Panc1 (cell line): ENCODE measurements around the gene CLDN9. TPM values are rescaled to one million over a fixed set of nuclear protein-coding genes. Genes with fewer than 3 reads are reported as not detected.
A peak's percentile ranks its signal among the peaks of the same experiment; 100 is the strongest.

Experiments
- ATAC-seq: fragments of 200-7000 bp; cut with Tn5 transposase; 2 replicates; pipeline ENCODE4 v1.9.1; 2020; ENCODE audit warnings: mild to moderate bottlenecking, moderate library complexity
- BruUV-seq: library from RNA; stranded (reverse); fragments of 400-500 nt; replicated peaks from 2 replicates; lab custom pipeline; 2021; lab: Mats Ljungman, UMichigan
- CTCF ChIA-PET: fragments of 300-600 bp; sonication (Branson Sonifier 250); formaldehyde crosslinking; loops from one replicate; lab custom pipeline; 2022; ENCODE audit warnings: antibody characterized with exemption; lab: Charles Lee
- POLR2A ChIA-PET: fragments of 300-600 bp; sonication (Branson Sonifier 250); formaldehyde crosslinking; loops from one replicate; lab custom pipeline; 2022; ENCODE audit warnings: antibody characterized with exemption; lab: Charles Lee
- DNase-seq: peaks from one replicate; pipeline ENCODE4 v3.0.0-alpha.2; 2010; ENCODE audit warnings: low read depth, low spot score
- H3K27ac ChIP-seq: 2 replicates; pipeline ENCODE4 v1.5.1; 2011; ENCODE audit warnings: mild to moderate bottlenecking, low read length, inconsistent platforms
- H3K27me3 ChIP-seq: fragments of 200-500 bp; sonication (Bioruptor generic); 2 replicates; pipeline ENCODE4 v1.6.0; 2014; ENCODE audit warnings: low read length, inconsistent platforms; ENCODE audit not compliant: control insufficient read depth, insufficient read depth
- H3K36me3 ChIP-seq: fragments of 200-500 bp; sonication (Bioruptor generic); 2 replicates; pipeline ENCODE4 v1.5.1; 2014; ENCODE audit warnings: inconsistent platforms, mild to moderate bottlenecking, low read length, moderate library complexity; ENCODE audit not compliant: control insufficient read depth, insufficient read depth
- H3K4me1 ChIP-seq: 2 replicates; pipeline ENCODE4 v1.5.1; 2011; ENCODE audit warnings: inconsistent platforms, mild to moderate bottlenecking, low read length, moderate library complexity; ENCODE audit not compliant: control insufficient read depth, insufficient read depth
- H3K4me3 ChIP-seq, 2 experiments: 2 replicates each; pipeline ENCODE4 v1.5.1; 2011 to 2012; ENCODE audit warnings: low read depth in 2 of 2, low read length in 2 of 2, mild to moderate bottlenecking in 2 of 2, inconsistent platforms in 1 of 2, moderate library complexity in 1 of 2
- H3K9me3 ChIP-seq: fragments of 200-500 bp; sonication (Bioruptor generic); 2 replicates; pipeline ENCODE4 v1.5.1; 2014; ENCODE audit warnings: low read depth, mild to moderate bottlenecking, inconsistent platforms, low read length, moderate library complexity; ENCODE audit not compliant: control insufficient read depth, insufficient read depth
- CTCF ChIP-seq: fragments of 450-650 bp; IDR thresholded peaks from 2 replicates; pipeline ENCODE4 v1.5.1; 2017; ENCODE audit warnings: mild to moderate bottlenecking
- POLR2AphosphoS5 ChIP-seq: IDR thresholded peaks from 2 replicates; pipeline ENCODE4 v1.6.1; 2012; ENCODE audit warnings: mild to moderate bottlenecking, low read depth, low read length, moderate library complexity
- REST ChIP-seq, 2 experiments: IDR thresholded peaks; 2 replicates each; pipeline ENCODE4 v1.6.1; 2011 to 2012; ENCODE audit warnings: low read depth in 2 of 2, control low read depth in 1 of 2, low read length in 1 of 2, mild to moderate bottlenecking in 1 of 2, moderate library complexity in 1 of 2; ENCODE audit not compliant: insufficient read depth in 1 of 2
- SIN3A ChIP-seq: IDR thresholded peaks from 2 replicates; pipeline ENCODE4 v1.6.1; 2012; ENCODE audit warnings: low read depth, mild to moderate bottlenecking, low read length, moderate library complexity, borderline replicate concordance; ENCODE audit not compliant: insufficient read depth
- TCF7L2 ChIP-seq: IDR thresholded peaks from 2 replicates; pipeline ENCODE4 v1.6.1; 2011; ENCODE audit warnings: mild to moderate bottlenecking, low read depth, low read length, inconsistent platforms
- in situ Hi-C: cut with HindIII; loops from 2 replicates; pipeline ENCODE4 v1.10.0; 2016; ENCODE audit warnings: low sequenced_read_pairs, low pct_unique_long_range_greater_than_20kb
- intact Hi-C: fragments of 100-400 bp; cut with micrococcal nuclease; formaldehyde crosslinking; loops from one replicate; pipeline ENCODE4 v1.10.0; 2022; ENCODE audit not compliant: unreplicated experiment
- total RNA-seq: library from RNA; stranded (reverse); gene quantifications from one replicate; pipeline ENCODE4 v1.2.1, GENCODE V29; 2021; ENCODE audit not compliant: unreplicated experiment

The CLDN9 gene
- total RNA-seq, 1 experiment from 2014 or later, result 1.6 TPM

- Histone ChIP-seq H3K4me1 (peaks cover 12% of the 10 kb centered on the region), H3K4me3 (no peak overlapping the region), H3K27ac (no peak overlapping the region), H3K9me3 (no peaks in the 10 kb centered on the region), H3K27me3 (no peaks in the 10 kb centered on the region), H3K36me3 (no peaks in the 10 kb centered on the region)
- POLR2A ChIA-PET, result interaction anchor here (0.5 to 0.7 kb wide), 4 partner anchors 20 to 1737 kb away, joined by 3 to 10 read pairs (median 7); no protein-coding TSS in a partner anchor
- TF ChIP-seq SIN3A (no peak), REST (IDR thresholded peaks at IDR 0.05; ENCODE audit: insufficient read depth in 1 of 2, low read depth in 2 of 2, low read length in 1 of 2) (no peak), TCF7L2 (no peak), CTCF (no peak), POLR2AphosphoS5 (no peak)
- no TSS peak for BruUV-seq
- in situ Hi-C loops, result no loop called here
- intact Hi-C loops, result no loop called here
- DNase-seq, result no peak
- CTCF ChIA-PET, result interaction anchor here (0.6 to 1.2 kb wide), 5 partner anchors 9 to 107 kb away, joined by 3 to 5 read pairs (median 4); partner anchors contain the start of genes CLDN6 and ZNF213
- ATAC-seq, result no peak
Observed at GRCh38 chr16:3027489-3027795, 14.7 kb downstream of the CLDN9 start.

GRCh38 chr16:3027983-3028715 is 15.4 kb downstream of the CLDN9 start:
- POLR2A ChIA-PET, result interaction anchor here (0.7 kb wide), 1 partner anchor 1737 kb away, joined by 3 read pairs; no protein-coding TSS in a partner anchor

More at GRCh38 chr16:3027983-3028715, 15.4 kb downstream of the CLDN9 start:
- in situ Hi-C loops (no loop called here), intact Hi-C loops (no loop called here)
- H3K36me3 ChIP-seq, result no peaks in the 10 kb centered on the region
- H3K27ac ChIP-seq, result no peak overlapping the region
- no peak for TF ChIP-seq TCF7L2
- peak; percentile 62 for TF ChIP-seq POLR2AphosphoS5
- peak; percentile 96 for TF ChIP-seq CTCF
- no peak for TF ChIP-seq SIN3A
- TF ChIP-seq REST (IDR thresholded peaks at IDR 0.05; ENCODE audit: insufficient read depth in 1 of 2, low read depth in 2 of 2, low read length in 1 of 2), result peak in 1 of 2 experiments; percentile 49; a peak in 1 of 4 replicates
- CTCF ChIA-PET, result interaction anchor here (0.6 to 1.2 kb wide), 9 partner anchors 8 to 252 kb away, joined by 3 to 5 read pairs (median 4); partner anchors contain the start of genes CLDN6, TNFRSF12A and ZNF213
- H3K4me1 ChIP-seq, result peaks cover 6% of the 10 kb centered on the region
- BruUV-seq, result no TSS peak
- H3K4me3 ChIP-seq, result no peak overlapping the region
- H3K27me3 ChIP-seq, result no peaks in the 10 kb centered on the region
- H3K9me3 ChIP-seq, result no peaks in the 10 kb centered on the region
- ATAC-seq (peak; percentile 51), DNase-seq (peak; percentile 32)
